Natural killer cell (primary cell): ENCODE data around the gene HERC6. TPM values are rescaled to one million over a fixed set of nuclear protein-coding genes. Genes with fewer than 3 reads are reported as not detected.

Experiments
- ATAC-seq, 3 donors: fragments of 150-1000 bp in 2 of 3; fragments of 200-7000 bp in 1 of 3; cut with Tn5 transposase; 1 replicate in 1 of 3; 2 replicates in 2 of 3; pipeline ENCODE4 v1.10.0; 2021; ENCODE audit warnings: mild to moderate bottlenecking in 2 of 3, moderate library complexity in 2 of 3
- DNase-seq, 2 donors: peaks; one replicate each; pipeline versions ENCODE4 v3.0.0 to v3.0.0-alpha.2; 2013 to 2021; ENCODE audit warnings: mixed read lengths in 1 of 2
- H3K27ac ChIP-seq: one replicate; pipeline ENCODE4 v1.5.1; 2013; ENCODE audit warnings: mild to moderate bottlenecking, low read length
- H3K27me3 ChIP-seq: one replicate; pipeline ENCODE4 v1.6.1; 2013; ENCODE audit warnings: low read length; ENCODE audit not compliant: control insufficient read depth, insufficient read depth
- H3K36me3 ChIP-seq: one replicate; pipeline ENCODE4 v1.6.1; 2013; ENCODE audit warnings: low read length; ENCODE audit not compliant: control insufficient read depth, insufficient read depth
- H3K4me1 ChIP-seq: one replicate; pipeline ENCODE4 v1.6.1; 2013; ENCODE audit warnings: low read length; ENCODE audit not compliant: control insufficient read depth, insufficient read depth
- H3K4me3 ChIP-seq: one replicate; pipeline ENCODE4 v1.5.1; 2013; ENCODE audit warnings: low read length
- H3K9me3 ChIP-seq: one replicate; pipeline ENCODE4 v1.6.1; 2013; ENCODE audit warnings: low read length; ENCODE audit not compliant: control insufficient read depth, insufficient read depth
- H3K27ac Mint-ChIP-seq, 2 donors: one replicate each; pipeline ENCODE4 v1.8.0; 2022; ENCODE audit warnings: mild to moderate bottlenecking in 2 of 2, mixed read lengths in 2 of 2, moderate library complexity in 1 of 2
- H3K27me3 Mint-ChIP-seq, 2 donors: one replicate each; pipeline ENCODE4 v1.8.0; 2022; ENCODE audit warnings: low read depth in 2 of 2, mixed read lengths in 2 of 2
- H3K36me3 Mint-ChIP-seq: one replicate; pipeline ENCODE4 v1.8.0; 2022; ENCODE audit warnings: mixed read lengths
- H3K4me1 Mint-ChIP-seq, 2 donors: one replicate each; pipeline ENCODE4 v1.8.0; 2022; ENCODE audit warnings: mixed read lengths in 2 of 2
- H3K4me3 Mint-ChIP-seq: one replicate; pipeline ENCODE4 v1.8.0; 2022; ENCODE audit warnings: mild to moderate bottlenecking, moderate library complexity, mixed read lengths
- H3K9me3 Mint-ChIP-seq, 2 donors: one replicate each; pipeline ENCODE4 v1.8.0; 2022; ENCODE audit warnings: mixed read lengths in 2 of 2
- WGBS: methylation state at CpG from one replicate; pipeline ENCODE4 v1.1.7; 2013; ENCODE audit warnings: missing lambda C conversion rate; ENCODE audit not compliant: insufficient coverage; 5-methylcytosine and 5-hydroxymethylcytosine counted together
- intact Hi-C: fragments of 100-400 bp; cut with micrococcal nuclease; formaldehyde crosslinking; loops from one replicate; pipeline ENCODE4 v1.14.2; 2022
- total RNA-seq, 4 donors: library from RNA; stranded (reverse); fragments of 120-200 nt in 1 of 4; gene quantifications; one replicate each; pipeline versions ENCODE4 v1.2.3 to v1.2.4, GENCODE V29; 2013 to 2022
- TF ChIP-seq, protein P1 (sequence below): fragments of 200-600 bp; IDR thresholded peaks from one replicate; pipeline ENCODE4 v1.8.0; 2022; ENCODE audit warnings: antibody characterized with exemption

The HERC6 gene
- total RNA-seq, 3 donors from 2014 or later (not counting 1 experiment from before 2014, with no cell fraction given): 8.3 to 18.0 (median 17.5) TPM

DNA sequence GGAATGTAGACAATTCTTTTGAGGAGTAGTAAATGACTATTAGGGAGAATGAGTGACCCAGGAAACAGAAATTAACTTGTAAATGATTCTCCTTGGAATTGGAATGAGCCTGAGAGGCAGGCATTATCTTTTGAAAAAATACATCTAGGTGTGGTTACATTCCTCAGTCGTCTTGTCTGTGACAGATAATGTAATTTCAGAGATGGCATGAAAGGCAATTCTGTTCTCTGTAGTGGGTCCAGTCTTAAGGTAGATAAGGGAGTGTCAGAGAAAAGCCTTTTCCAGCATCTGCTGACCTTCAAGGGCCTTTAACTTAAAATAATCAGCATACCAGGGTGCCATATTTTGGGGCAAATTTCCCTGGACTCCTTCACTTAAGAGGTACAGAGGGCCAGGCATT, 35.1 kb downstream of the HERC6 start:
- Histone ChIP-seq H3K9me3 (no peaks in the 10 kb centered on the region), H3K27ac (no peak overlapping the region), H3K27me3 (no peaks in the 10 kb centered on the region), H3K4me3 (no peak overlapping the region), H3K36me3 (peaks cover 34% of the 10 kb centered on the region), H3K4me1 (no peaks in the 10 kb centered on the region)
- Mint-ChIP-seq H3K27ac (no peak overlapping the region), H3K4me1 (no peaks in the 10 kb centered on the region), H3K27me3 (no peaks in the 10 kb centered on the region), H3K36me3 (peaks cover 9% of the 10 kb centered on the region), H3K9me3 (no peaks in the 10 kb centered on the region), H3K4me3 (no peak overlapping the region)
- intact Hi-C loops: no loop called here
- WGBS: 95% methylated on average over 1 of the region's 1 CpG
- TF ChIP-seq, protein P1, sequence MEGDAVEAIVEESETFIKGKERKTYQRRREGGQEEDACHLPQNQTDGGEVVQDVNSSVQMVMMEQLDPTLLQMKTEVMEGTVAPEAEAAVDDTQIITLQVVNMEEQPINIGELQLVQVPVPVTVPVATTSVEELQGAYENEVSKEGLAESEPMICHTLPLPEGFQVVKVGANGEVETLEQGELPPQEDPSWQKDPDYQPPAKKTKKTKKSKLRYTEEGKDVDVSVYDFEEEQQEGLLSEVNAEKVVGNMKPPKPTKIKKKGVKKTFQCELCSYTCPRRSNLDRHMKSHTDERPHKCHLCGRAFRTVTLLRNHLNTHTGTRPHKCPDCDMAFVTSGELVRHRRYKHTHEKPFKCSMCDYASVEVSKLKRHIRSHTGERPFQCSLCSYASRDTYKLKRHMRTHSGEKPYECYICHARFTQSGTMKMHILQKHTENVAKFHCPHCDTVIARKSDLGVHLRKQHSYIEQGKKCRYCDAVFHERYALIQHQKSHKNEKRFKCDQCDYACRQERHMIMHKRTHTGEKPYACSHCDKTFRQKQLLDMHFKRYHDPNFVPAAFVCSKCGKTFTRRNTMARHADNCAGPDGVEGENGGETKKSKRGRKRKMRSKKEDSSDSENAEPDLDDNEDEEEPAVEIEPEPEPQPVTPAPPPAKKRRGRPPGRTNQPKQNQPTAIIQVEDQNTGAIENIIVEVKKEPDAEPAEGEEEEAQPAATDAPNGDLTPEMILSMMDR: no peak
- no peak for DNase-seq
- ATAC-seq: no peak

DNA sequence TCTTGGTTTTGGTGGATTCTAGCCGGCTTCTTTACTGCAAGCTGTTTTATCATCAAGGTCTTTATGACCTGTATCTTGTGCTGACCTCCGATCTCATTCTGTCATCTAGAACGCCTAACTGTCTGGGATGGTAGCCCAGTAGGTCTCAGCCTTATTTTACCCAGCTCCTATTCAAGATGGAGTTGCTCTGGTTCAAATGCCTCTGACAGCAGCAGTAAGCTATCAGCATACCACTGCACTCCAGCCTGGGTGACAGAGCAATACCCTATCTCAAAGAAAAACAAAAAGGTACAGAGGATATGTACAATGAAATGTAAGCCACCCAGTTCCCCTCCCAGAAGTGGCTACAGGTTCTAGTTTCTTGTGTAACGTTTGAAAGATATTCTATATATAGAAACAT, 36.1 kb downstream of the HERC6 start:
- peaks cover 9% of the 10 kb centered on the region for H3K36me3 Mint-ChIP-seq
- ATAC-seq: no peak
- H3K4me3 Mint-ChIP-seq: no peak overlapping the region
- intact Hi-C loops: no loop called here
- H3K9me3 Mint-ChIP-seq: no peaks in the 10 kb centered on the region
- no peaks in the 10 kb centered on the region for H3K9me3 ChIP-seq
- no peaks in the 10 kb centered on the region for H3K4me1 Mint-ChIP-seq
- 96% methylated on average over 3 of the region's 4 CpGs for WGBS
- TF ChIP-seq, protein P1: no peak
- H3K4me1 ChIP-seq: no peaks in the 10 kb centered on the region
- DNase-seq: no peak
- no peaks in the 10 kb centered on the region for H3K27me3 ChIP-seq
- H3K4me3 ChIP-seq: no peak overlapping the region
- no peak overlapping the region for H3K27ac ChIP-seq
- H3K27me3 Mint-ChIP-seq: no peaks in the 10 kb centered on the region
- peaks cover 34% of the 10 kb centered on the region for H3K36me3 ChIP-seq
- H3K27ac Mint-ChIP-seq: no peak overlapping the region

DNA sequence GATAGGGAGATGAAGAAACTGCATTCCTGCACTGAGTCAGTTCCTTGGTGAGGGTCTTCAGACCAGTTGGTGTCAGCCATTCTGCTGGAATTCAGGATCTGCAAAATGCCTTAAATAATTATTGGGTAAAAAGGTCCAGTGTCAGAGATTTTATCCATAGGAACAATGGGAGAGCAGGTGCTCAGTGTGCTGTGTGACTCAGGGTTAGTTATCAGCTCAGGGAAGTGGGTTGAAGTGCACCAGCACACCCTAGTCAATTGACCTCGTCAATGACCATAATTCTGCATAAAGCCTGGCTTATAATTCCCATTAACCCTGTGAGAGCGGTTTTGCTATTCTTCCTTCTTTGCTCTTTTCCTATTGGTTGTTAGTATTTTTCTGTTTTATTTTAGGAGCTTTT, 37.3 kb downstream of the HERC6 start:
- Histone ChIP-seq H3K9me3 (no peaks in the 10 kb centered on the region), H3K4me1 (no peaks in the 10 kb centered on the region), H3K4me3 (no peak overlapping the region), H3K27me3 (no peaks in the 10 kb centered on the region), H3K36me3 (peaks cover 30% of the 10 kb centered on the region), H3K27ac (no peak overlapping the region)
- no peaks in the 10 kb centered on the region for H3K9me3 Mint-ChIP-seq
- 100% methylated on average over 1 of the region's 2 CpGs for WGBS
- H3K36me3 Mint-ChIP-seq: peaks cover 9% of the 10 kb centered on the region
- TF ChIP-seq, protein P1: no peak
- intact Hi-C loops: no loop called here
- H3K4me1 Mint-ChIP-seq: no peaks in the 10 kb centered on the region
- H3K27ac Mint-ChIP-seq: no peak overlapping the region
- DNase-seq (no peak), ATAC-seq (no peak)
- no peak overlapping the region for H3K4me3 Mint-ChIP-seq
- H3K27me3 Mint-ChIP-seq: no peaks in the 10 kb centered on the region

DNA sequence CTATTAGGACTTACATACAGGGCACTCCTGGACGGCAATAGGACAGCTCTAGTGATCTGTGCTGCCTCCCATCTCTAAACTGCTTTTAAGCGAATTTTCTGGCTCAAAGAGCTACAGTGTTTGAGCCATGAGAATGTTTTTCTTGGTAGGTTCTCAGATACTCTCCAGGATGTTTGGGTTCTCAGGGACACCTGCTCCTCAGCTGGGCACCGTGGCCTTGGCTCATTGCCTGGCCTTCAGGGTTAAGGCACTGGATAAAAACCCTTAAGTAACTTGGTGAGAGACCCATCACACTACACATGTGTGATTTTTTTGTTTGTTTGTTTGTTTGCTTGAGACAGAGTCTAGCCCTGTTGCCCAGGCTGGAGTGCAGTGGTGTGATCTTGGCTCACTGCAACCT, 39.8 kb downstream of the HERC6 start:
- Histone ChIP-seq H3K4me1 (no peaks in the 10 kb centered on the region), H3K36me3 (peaks cover 26% of the 10 kb centered on the region), H3K4me3 (no peak overlapping the region), H3K27ac (no peak overlapping the region), H3K27me3 (no peaks in the 10 kb centered on the region), H3K9me3 (no peaks in the 10 kb centered on the region)
- TF ChIP-seq, protein P1: no peak
- H3K4me1 Mint-ChIP-seq: no peaks in the 10 kb centered on the region
- H3K27ac Mint-ChIP-seq: no peak overlapping the region
- H3K27me3 Mint-ChIP-seq: no peaks in the 10 kb centered on the region
- DNase-seq (no peak), ATAC-seq (no peak)
- H3K4me3 Mint-ChIP-seq: no peak overlapping the region
- intact Hi-C loops: no loop called here
- H3K9me3 Mint-ChIP-seq: no peaks in the 10 kb centered on the region
- peaks cover 9% of the 10 kb centered on the region for H3K36me3 Mint-ChIP-seq
- WGBS: 95% methylated on average over 3 of the region's 3 CpGs
